A549 (cell line): Measurements from ENCODE around the gene C19orf81. TPM values are rescaled to one million over a fixed set of nuclear protein-coding genes. Genes with fewer than 3 reads are reported as not detected.

Source experiments
- ATAC-seq, 2 experiments: fragments of 200-7000 bp in 1 of 2; fragments of >200 bp in 1 of 2; cut with Nextera tagmentation in 1 of 2; cut with Tn5 transposase in 1 of 2; 3 replicates each; pipeline versions ENCODE4 v1.8.0 to v1.9.1; 2018 to 2020; ENCODE audit warnings: mild to moderate bottlenecking in 1 of 2, moderate library complexity in 1 of 2
- CTCF ChIA-PET: fragments of 300-600 bp; sonication (Branson Sonifier 250); formaldehyde crosslinking; extraction: SDS; loops from one replicate; lab custom pipeline; 2021; ENCODE audit warnings: antibody characterized with exemption, inconsistent platforms; lab: Yijun Ruan, JAX
- POLR2A ChIA-PET: fragments of 350-600 bp; formaldehyde crosslinking; extraction: SDS; loops from one replicate; lab custom pipeline; 2021; ENCODE audit warnings: antibody characterized with exemption, inconsistent platforms; lab: Yijun Ruan, JAX
- DNase-seq, 2 experiments: peaks; one replicate each; pipeline versions ENCODE4 v3.0.0 to v3.0.0-alpha.2; 2011 to 2016; ENCODE audit warnings: low read depth in 1 of 2, low spot score in 1 of 2
- FAIRE-seq: peaks from 2 replicates; lab custom pipeline; 2011; peaks lifted over from hg19 to GRCh38; lab: Jason Lieb, UNC
- H3K27ac ChIP-seq, 2 experiments: fragments of >200 bp; sonication (Bioruptor Twin); formaldehyde crosslinking; 3 replicates each; pipeline ENCODE4 v1.5.1; 2016 to 2017
- H3K4me1 ChIP-seq: fragments of >200 bp; sonication (Bioruptor Twin); formaldehyde crosslinking; 3 replicates; pipeline ENCODE4 v1.6.1; 2016
- H3K4me2 ChIP-seq: fragments of >200 bp; sonication (Bioruptor Twin); formaldehyde crosslinking; 3 replicates; pipeline ENCODE4 v1.6.1; 2016
- H3K4me3 ChIP-seq: fragments of >200 bp; sonication (Bioruptor Twin); formaldehyde crosslinking; 3 replicates; pipeline ENCODE4 v1.5.1; 2016
- H3K9me3 ChIP-seq: fragments of >200 bp; sonication (Bioruptor Twin); formaldehyde crosslinking; 3 replicates; pipeline ENCODE4 v1.6.1; 2016
- CBX2 ChIP-seq: fragments of 200-600 bp; sonication (generic); IDR thresholded peaks from 2 replicates; pipeline ENCODE4 v1.6.1; 2016; ENCODE audit warnings: low read depth, mild to moderate bottlenecking, borderline replicate concordance
- CEBPB ChIP-seq, 2 experiments: fragments of >200 bp in 1 of 2; sonication (Bioruptor Twin) in 1 of 2; formaldehyde crosslinking in 1 of 2; IDR thresholded peaks; 2 replicates each; pipeline ENCODE4 v1.6.1; 2012 to 2016
- CHD2 ChIP-seq: fragments of 150-350 bp; IDR thresholded peaks from 2 replicates; pipeline ENCODE4 v1.6.1; 2014; ENCODE audit warnings: low read length; ENCODE audit not compliant: partially characterized antibody
- E2F6 ChIP-seq: IDR thresholded peaks from 2 replicates; pipeline ENCODE4 v1.6.1; 2012; ENCODE audit warnings: low read depth, borderline replicate concordance
- EHMT2 ChIP-seq: fragments of 200-600 bp; sonication (generic); IDR thresholded peaks from 2 replicates; pipeline ENCODE4 v1.6.1; 2016; ENCODE audit warnings: antibody characterized with exemption, low read depth, mild to moderate bottlenecking, moderate library complexity
- ELK1 ChIP-seq: fragments of 150-350 bp; IDR thresholded peaks from 2 replicates; pipeline ENCODE4 v1.6.1; 2014; ENCODE audit warnings: low read depth, mild to moderate bottlenecking, low read length
- EP300 ChIP-seq, 2 experiments: fragments of >200 bp; sonication (Bioruptor Twin); formaldehyde crosslinking; IDR thresholded peaks; 2 replicates in 1 of 2; 3 replicates in 1 of 2; pipeline ENCODE4 v1.6.1; 2016 to 2017
- ESRRA ChIP-seq: fragments of 150-350 bp; IDR thresholded peaks from 2 replicates; pipeline ENCODE4 v1.6.1; 2014; ENCODE audit warnings: mild to moderate bottlenecking, low read length, borderline replicate concordance
- FOSB ChIP-seq: fragments of 250-450 bp; sonication (Bioruptor Pico); IDR thresholded peaks from 2 replicates; pipeline ENCODE4 v1.5.0; 2020; ENCODE audit warnings: mild to moderate bottlenecking, moderate library complexity
- FOSL2 ChIP-seq, 2 experiments: fragments of 450-650 bp in 1 of 2; fragments of >200 bp in 1 of 2; sonication (Bioruptor Twin) in 1 of 2; formaldehyde crosslinking; IDR thresholded peaks; 2 replicates each; pipeline versions ENCODE4 v1.5.0 to v1.6.1; 2016 to 2020; ENCODE audit warnings: mild to moderate bottlenecking in 1 of 2, moderate library complexity in 1 of 2
- HDAC2 ChIP-seq: fragments of 200-600 bp; sonication (generic); IDR thresholded peaks from 2 replicates; pipeline ENCODE4 v1.6.1; 2016
- HOXA7 ChIP-seq: fragments of 250-450 bp; sonication (Bioruptor Pico); IDR thresholded peaks from 2 replicates; pipeline ENCODE4 v1.5.0; 2020; ENCODE audit warnings: mild to moderate bottlenecking, moderate library complexity
- HOXB5 ChIP-seq: fragments of 250-450 bp; sonication (Bioruptor Pico); IDR thresholded peaks from 2 replicates; pipeline ENCODE4 v1.5.0; 2020; ENCODE audit warnings: mild to moderate bottlenecking, moderate library complexity
- JUNB ChIP-seq: fragments of >200 bp; sonication (Bioruptor Twin); formaldehyde crosslinking; IDR thresholded peaks from 2 replicates; pipeline ENCODE4 v1.6.1; 2016
- KDM5A ChIP-seq: fragments of 200-600 bp; sonication (generic); IDR thresholded peaks from 2 replicates; pipeline ENCODE4 v1.6.1; 2016; ENCODE audit warnings: antibody characterized with exemption, mild to moderate bottlenecking
- MAFK ChIP-seq: fragments of 450-650 bp; IDR thresholded peaks from 2 replicates; pipeline ENCODE4 v1.6.1; 2014; ENCODE audit not compliant: partially characterized antibody
- MAZ ChIP-seq: fragments of 150-350 bp; IDR thresholded peaks from 2 replicates; pipeline ENCODE4 v1.6.1; 2014; ENCODE audit warnings: antibody characterized with exemption, low read depth, low read length, borderline replicate concordance
- POLR2A ChIP-seq: IDR thresholded peaks from 2 replicates; pipeline ENCODE4 v1.6.1; 2012; ENCODE audit warnings: mild to moderate bottlenecking, low read length
- POLR2AphosphoS2 ChIP-seq: conservative IDR thresholded peaks from 2 replicates; pipeline ENCODE4 v1.6.1; 2012; ENCODE audit warnings: low read length, improper control_type of control experiment, inconsistent platforms
- RFX5 ChIP-seq: fragments of 450-650 bp; IDR thresholded peaks from 2 replicates; pipeline ENCODE4 v1.7.1; 2014; ENCODE audit warnings: antibody characterized with exemption, mild to moderate bottlenecking, moderate library complexity
- SREBF2 ChIP-seq: fragments of 450-650 bp; IDR thresholded peaks from 2 replicates; pipeline ENCODE4 v1.6.1; 2014; ENCODE audit warnings: mild to moderate bottlenecking, moderate library complexity
- USF2 ChIP-seq: fragments of 450-650 bp; IDR thresholded peaks from 2 replicates; pipeline ENCODE4 v1.6.1; 2014; ENCODE audit warnings: antibody characterized with exemption
- ZC3H11A ChIP-seq: fragments of 450-650 bp; IDR thresholded peaks from 2 replicates; pipeline ENCODE4 v1.6.1; 2014; ENCODE audit warnings: antibody characterized with exemption, mild to moderate bottlenecking
- ZFP36 ChIP-seq: fragments of 450-650 bp; IDR thresholded peaks from 2 replicates; pipeline ENCODE4 v1.6.1; 2014; ENCODE audit warnings: borderline replicate concordance; ENCODE audit not compliant: partially characterized antibody
- WGBS: methylation state at CpG from one replicate; pipeline ENCODE4 v1.1.6; 2017; ENCODE audit errors: missing lambda C conversion rate; 5-methylcytosine and 5-hydroxymethylcytosine counted together
- polyA plus RNA-seq, 4 experiments: library from polyadenylated mRNA; depleted of rRNA in 3 of 4; stranded (reverse); fragments of >200 nt; fragmentation: RNase III in 1 of 4; extraction: RNeasy Plus Mini Kit Qiagen cat#74134 plus additional on column Dnase treatment in 1 of 4; gene quantifications; 2 replicates in 3 of 4; 3 replicates in 1 of 4; pipeline ENCODE4 v1.2.3, GENCODE V29; 2011 to 2017
- TF ChIP-seq, protein P1 (sequence below): IDR thresholded peaks from 2 replicates; pipeline ENCODE4 v1.6.1; 2012
- TF ChIP-seq, protein P2 (sequence below): fragments of >200 bp; sonication (Bioruptor Twin); formaldehyde crosslinking; IDR thresholded peaks from 2 replicates; pipeline ENCODE4 v1.6.1; 2016

The C19orf81 gene
- polyA plus RNA-seq, 2 of the 4 experiments (the other 2 are of a cell fraction), result 2.1 to 9.5 TPM

DNA sequence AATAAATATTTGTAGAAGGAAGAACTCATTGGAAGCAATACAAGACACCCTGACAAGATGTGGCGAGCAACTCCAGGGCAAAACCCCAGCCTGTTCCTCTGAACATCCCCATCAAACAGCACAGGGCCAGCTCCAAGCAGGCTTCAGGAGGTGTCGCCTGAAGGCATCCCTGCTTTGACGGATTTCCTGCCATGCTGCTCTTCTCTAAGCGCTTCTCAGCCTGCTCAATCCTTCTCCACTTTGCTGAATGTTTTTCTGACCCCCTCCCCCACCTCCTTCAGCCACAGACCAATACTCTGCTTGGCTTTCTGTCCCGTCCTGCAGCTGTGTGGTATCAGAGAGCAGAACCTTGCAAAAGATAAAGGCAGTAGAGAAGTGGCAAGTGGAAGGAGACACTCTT lies 28.4 kb downstream of the C19orf81 start:
- Histone ChIP-seq H3K9me3 (peaks cover 5% of the 10 kb centered on the region; the same call in 2 of the 3 replicates), H3K4me1 (no peaks in the 10 kb centered on the region), H3K27ac (no peak overlapping the region), H3K4me2 (no peak overlapping the region), H3K4me3 (no peak overlapping the region)
- no peak for FAIRE-seq
- TF ChIP-seq ESRRA (no peak), JUNB (no peak), EP300 (IDR thresholded peaks at IDR 0.05) (no peak), EHMT2 (no peak), HOXA7 (CRISPR knock-in tag) (no peak), MAZ (no peak), ZFP36 (no peak), CBX2 (no peak), E2F6 (no peak), USF2 (no peak), SREBF2 (no peak)
- DNase-seq, result no peak
- no peak for ATAC-seq
- 34% methylated on average over 5 of the region's 5 CpGs for WGBS
- POLR2A ChIA-PET, result no interaction called here
- CTCF ChIA-PET, result interaction anchor here (0.7 kb wide), 1 partner anchor 121 kb away, joined by 4 read pairs; no protein-coding TSS in a partner anchor

GRCh38 chr19:50678323-50678722 lies 29.1 kb downstream of the C19orf81 start:
- no peak for ATAC-seq
- Histone ChIP-seq H3K4me2 (no peak overlapping the region), H3K4me3 (no peak overlapping the region), H3K9me3 (peaks cover 5% of the 10 kb centered on the region; the same call in 2 of the 3 replicates), H3K4me1 (no peaks in the 10 kb centered on the region), H3K27ac (no peak overlapping the region)
- no peak for DNase-seq
- POLR2A ChIA-PET, result no interaction called here
- WGBS, result 10% methylated on average over 3 of the region's 3 CpGs
- no peak for FAIRE-seq
- CTCF ChIA-PET, result no interaction called here
- TF ChIP-seq POLR2A (no peak), CBX2 (no peak), CHD2 (no peak), ELK1 (no peak), MAFK (no peak), SREBF2 (no peak), FOSL2 (IDR thresholded peaks at IDR 0.05) (no peak), FOSL2 (CRISPR knock-in tag; IDR thresholded peaks at IDR 0.05) (no peak), HDAC2 (no peak), FOSB (CRISPR knock-in tag) (no peak), ZC3H11A (no peak), HOXB5 (CRISPR knock-in tag) (no peak), POLR2AphosphoS2 (no peak), RFX5 (no peak), CEBPB (IDR thresholded peaks at IDR 0.05) (no peak), KDM5A (no peak)
- TF ChIP-seq, protein P1, sequence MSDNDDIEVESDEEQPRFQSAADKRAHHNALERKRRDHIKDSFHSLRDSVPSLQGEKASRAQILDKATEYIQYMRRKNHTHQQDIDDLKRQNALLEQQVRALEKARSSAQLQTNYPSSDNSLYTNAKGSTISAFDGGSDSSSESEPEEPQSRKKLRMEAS, result no peak
- TF ChIP-seq, protein P2, sequence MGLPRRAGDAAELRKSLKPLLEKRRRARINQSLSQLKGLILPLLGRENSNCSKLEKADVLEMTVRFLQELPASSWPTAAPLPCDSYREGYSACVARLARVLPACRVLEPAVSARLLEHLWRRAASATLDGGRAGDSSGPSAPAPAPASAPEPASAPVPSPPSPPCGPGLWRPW, result no peak
